ENCODE data around the gene WDR82. TPM values are rescaled to one million over a fixed set of nuclear protein-coding genes. Genes with fewer than 3 reads are reported as not detected.

WDR82 gene
- total RNA-seq, 2 donors from 2014 or later: 78.4 to 84.2 TPM

GRCh38 chr3:52256622-52257021 is 21.8 kb downstream of the WDR82 start:
- Mint-ChIP-seq H3K27ac (no peak overlapping the region), H3K4me3 (no peak overlapping the region), H3K36me3 (ENCODE audit: low read depth) (peaks cover 89% of the 10 kb centered on the region), H3K9me3 (no peaks in the 10 kb centered on the region), H3K27me3 (ENCODE audit: insufficient read depth) (no peaks in the 10 kb centered on the region), H3K4me1 (peaks cover 11% of the 10 kb centered on the region)
- no peak for TF ChIP-seq CTCF (conservative IDR thresholded peaks at IDR 0.05)
- Histone ChIP-seq H3K27me3 (ENCODE audit: control insufficient read depth, insufficient read depth, low read length, poor library complexity, severe bottlenecking) (no peaks in the 10 kb centered on the region), H3K27ac (ENCODE audit: low read depth, low read length) (no peak overlapping the region), H3K9ac (ENCODE audit: extremely low read depth, low read length, poor library complexity, severe bottlenecking) (no peak overlapping the region), H3K4me1 (ENCODE audit: control insufficient read depth, insufficient read depth, low read length) (peaks cover 4% of the 10 kb centered on the region), H3K9me3 (ENCODE audit: control insufficient read depth, low read length) (no peaks in the 10 kb centered on the region), H3K4me3 (ENCODE audit: low read length) (no peak overlapping the region), H3K36me3 (ENCODE audit: control insufficient read depth, insufficient read depth, low read length) (peaks cover 97% of the 10 kb centered on the region)
- DNase-seq: no peak
- WGBS, 2 experiments (ENCODE audit: insufficient coverage in 1 of 2, insufficient read length in 1 of 2): 94 to 100% methylated on average over 1 to 4 of the region's 4 CpGs

DNA sequence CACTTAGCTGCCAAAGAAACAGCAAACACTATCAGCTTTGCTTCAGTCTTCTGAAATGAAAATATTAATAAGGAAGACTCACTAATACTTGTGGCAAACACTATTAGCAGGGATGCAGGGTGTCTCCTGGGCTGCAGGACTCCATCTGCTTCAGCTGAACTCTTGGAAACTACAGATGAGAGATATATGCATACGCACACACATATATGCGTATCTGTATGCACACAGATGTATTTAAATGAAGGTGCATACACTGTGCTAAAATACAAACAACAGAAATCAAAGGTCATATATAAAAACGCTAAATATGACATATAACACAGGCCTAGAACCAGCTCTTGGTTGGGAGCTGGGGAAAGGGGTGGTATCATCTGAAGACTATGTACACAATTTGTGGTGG is 22.3 kb downstream of the WDR82 start:
- no peak overlapping the region for H3K27ac Mint-ChIP-seq
- H3K27me3 Mint-ChIP-seq (ENCODE audit: insufficient read depth): no peaks in the 10 kb centered on the region
- TF ChIP-seq CTCF (conservative IDR thresholded peaks at IDR 0.05): no peak
- peaks cover 86% of the 10 kb centered on the region for H3K36me3 Mint-ChIP-seq (ENCODE audit: low read depth)
- no peak overlapping the region for H3K4me3 Mint-ChIP-seq
- no peak overlapping the region for H3K27ac ChIP-seq (ENCODE audit: low read depth, low read length)
- H3K9me3 Mint-ChIP-seq: no peaks in the 10 kb centered on the region
- H3K4me1 ChIP-seq (ENCODE audit: control insufficient read depth, insufficient read depth, low read length): peaks cover 4% of the 10 kb centered on the region
- no peak for DNase-seq
- no peak overlapping the region for H3K9ac ChIP-seq (ENCODE audit: extremely low read depth, low read length, poor library complexity, severe bottlenecking)
- H3K36me3 ChIP-seq (ENCODE audit: control insufficient read depth, insufficient read depth, low read length): peaks cover 96% of the 10 kb centered on the region
- H3K4me1 Mint-ChIP-seq: peaks cover 11% of the 10 kb centered on the region
- no peak overlapping the region for H3K4me3 ChIP-seq (ENCODE audit: low read length)
- 100% methylated on average over 2 of the region's 3 CpGs; no CpG with 5 or more reads in 1 of the 2 experiments for WGBS, 2 experiments (ENCODE audit: insufficient coverage in 1 of 2, insufficient read length in 1 of 2)
- H3K9me3 ChIP-seq (ENCODE audit: control insufficient read depth, low read length): no peaks in the 10 kb centered on the region
- no peaks in the 10 kb centered on the region for H3K27me3 ChIP-seq (ENCODE audit: control insufficient read depth, insufficient read depth, low read length, poor library complexity, severe bottlenecking)

GRCh38 chr3:52254608-52255007 is 23.8 kb downstream of the WDR82 start:
- Histone ChIP-seq H3K9ac (ENCODE audit: extremely low read depth, low read length, poor library complexity, severe bottlenecking) (no peak overlapping the region), H3K27ac (ENCODE audit: low read depth, low read length) (no peak overlapping the region), H3K9me3 (ENCODE audit: control insufficient read depth, low read length) (no peaks in the 10 kb centered on the region), H3K27me3 (ENCODE audit: control insufficient read depth, insufficient read depth, low read length, poor library complexity, severe bottlenecking) (no peaks in the 10 kb centered on the region), H3K4me1 (ENCODE audit: control insufficient read depth, insufficient read depth, low read length) (peaks cover 4% of the 10 kb centered on the region), H3K36me3 (ENCODE audit: control insufficient read depth, insufficient read depth, low read length) (peaks cover 82% of the 10 kb centered on the region), H3K4me3 (ENCODE audit: low read length) (no peak overlapping the region)
- DNase-seq: no peak
- Mint-ChIP-seq H3K27me3 (ENCODE audit: insufficient read depth) (no peaks in the 10 kb centered on the region), H3K36me3 (ENCODE audit: low read depth) (peaks cover 78% of the 10 kb centered on the region), H3K27ac (no peak overlapping the region), H3K4me3 (no peak overlapping the region), H3K4me1 (peaks cover 11% of the 10 kb centered on the region), H3K9me3 (no peaks in the 10 kb centered on the region)
- WGBS, 2 experiments (ENCODE audit: insufficient coverage in 1 of 2, insufficient read length in 1 of 2): 93 to 96% methylated on average over 5 to 9 of the region's 9 CpGs
- TF ChIP-seq CTCF (conservative IDR thresholded peaks at IDR 0.05): no peak

Data from endodermal cell (in vitro differentiated cells).